HG03025 (cell line): ENCODE results near the gene YJU2.

Experiments used
- ATAC-seq: cut with Tn5 transposase; IDR thresholded peaks from one replicate; pipeline ENCODE4 v1.9.1; 2021; ENCODE audit warnings: mild to moderate bottlenecking, moderate library complexity; ENCODE audit not compliant: unreplicated experiment, low FRiP score

The YJU2 gene

DNA sequence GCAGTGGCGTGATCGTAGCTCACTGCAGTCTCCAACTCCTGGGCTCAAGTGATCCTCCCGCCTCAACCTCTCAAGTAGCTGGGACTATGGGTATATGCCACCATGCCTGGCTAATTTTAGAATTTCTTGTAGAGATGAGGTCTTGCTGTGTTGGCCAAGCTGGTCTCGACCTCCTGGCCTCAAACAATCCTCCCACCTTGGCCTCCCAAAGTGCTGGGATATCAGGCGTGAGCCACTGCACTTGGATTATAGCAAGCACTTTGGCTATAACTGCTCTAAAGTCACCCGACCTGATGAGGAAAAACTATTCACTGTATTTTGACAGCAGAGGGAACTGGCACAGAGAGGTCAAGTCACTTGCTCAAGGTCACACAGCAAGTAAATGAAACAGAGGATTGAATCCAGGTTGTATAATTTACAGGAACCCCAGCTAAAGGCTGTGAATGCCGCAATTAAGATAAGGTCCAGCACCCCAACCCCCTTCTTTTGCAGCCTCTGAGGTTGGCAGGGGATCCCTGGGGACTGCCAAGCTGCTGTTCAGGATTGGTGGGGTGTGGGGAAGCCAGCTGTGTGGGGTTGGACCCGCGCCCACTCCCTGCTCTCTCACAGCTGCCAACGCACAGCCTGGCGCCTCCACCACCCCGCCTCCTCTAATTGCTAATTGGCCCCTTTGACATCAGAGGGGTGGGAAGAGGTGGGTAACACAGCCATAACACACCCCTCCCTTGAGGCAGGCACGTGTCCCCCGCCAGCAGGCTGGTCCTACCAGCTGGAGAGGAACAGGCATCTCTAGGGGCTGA is 49.3 kb downstream of the YJU2 start:
- ATAC-seq: no peak

DNA sequence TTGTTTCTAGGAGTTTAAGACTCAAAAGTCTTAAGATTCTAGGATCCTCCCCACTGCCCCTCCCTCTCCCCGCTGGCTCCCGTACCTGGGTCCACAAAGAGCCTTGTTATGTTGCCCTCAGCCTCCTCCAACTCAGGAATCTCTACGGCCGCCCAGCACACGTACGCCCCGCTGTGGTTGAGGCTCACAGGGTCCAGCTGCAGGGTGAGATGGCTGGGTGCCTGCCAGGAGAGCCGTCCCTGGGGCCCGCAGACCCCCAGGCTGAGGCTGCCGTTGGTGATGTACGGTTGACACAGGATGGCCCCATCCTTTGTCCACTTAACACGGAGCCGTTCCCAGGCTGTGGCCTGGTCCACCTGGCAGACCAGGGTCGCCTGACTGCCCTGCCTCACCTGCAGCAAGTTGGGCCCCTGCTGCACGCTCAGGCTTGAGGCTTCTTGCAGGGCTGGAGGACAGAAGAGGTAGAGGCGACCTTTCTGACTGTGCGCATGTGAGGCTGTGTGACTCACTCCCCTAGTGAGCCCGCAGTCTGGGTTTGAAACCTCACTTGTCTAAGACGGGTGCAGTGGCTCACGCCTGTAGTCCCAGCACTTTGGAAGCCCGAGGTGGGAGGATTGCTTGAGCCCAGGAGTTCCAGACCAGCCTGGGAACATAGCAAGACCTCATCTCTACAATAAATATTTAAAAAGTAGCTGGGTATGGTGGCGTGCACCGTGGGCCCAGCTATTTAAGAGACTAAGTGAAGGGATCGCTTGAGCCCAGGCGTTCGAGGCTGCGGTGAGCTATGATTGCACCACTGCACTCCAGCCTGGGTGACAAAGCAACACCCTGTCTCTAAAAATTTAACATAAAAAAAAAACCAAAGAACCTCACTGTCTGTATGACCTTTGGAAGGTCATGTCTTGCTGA is 51.3 kb downstream of the YJU2 start:
- no peak for ATAC-seq

DNA sequence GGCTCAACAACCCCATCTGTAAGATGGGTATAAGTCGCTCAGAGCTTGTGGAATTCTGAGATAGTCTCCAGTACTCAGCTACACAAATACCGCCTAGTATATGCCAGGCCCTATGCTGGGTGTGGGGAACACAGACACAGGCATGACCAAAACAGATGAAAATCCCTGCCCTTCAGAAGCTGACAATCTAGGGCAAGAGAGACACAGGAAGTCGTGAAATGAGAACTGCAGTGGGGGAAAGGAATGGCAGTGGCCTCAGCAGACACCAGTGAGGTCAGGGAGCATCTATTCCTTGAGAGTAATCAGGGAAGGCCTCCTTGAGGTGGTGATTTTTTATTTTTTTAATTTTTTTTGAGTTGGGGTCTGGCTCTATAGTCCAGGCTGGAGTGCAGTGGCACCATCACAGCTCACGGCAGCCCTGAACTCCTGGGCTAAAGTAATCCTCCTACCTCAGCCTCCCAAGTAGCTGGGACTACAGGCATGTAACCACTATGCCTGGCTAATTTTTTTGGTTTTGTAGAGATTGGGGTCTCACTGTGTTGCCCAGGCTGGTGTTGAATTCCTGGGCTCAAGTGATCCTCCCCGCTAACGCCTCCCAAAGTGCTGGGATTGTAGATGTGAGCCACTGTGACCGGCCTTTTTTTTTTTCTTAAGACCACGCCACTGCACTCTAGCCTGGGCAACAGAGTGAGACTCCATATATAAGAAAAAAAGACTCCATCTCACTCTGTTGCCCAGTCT is 52.1 kb downstream of the YJU2 start:
- ATAC-seq: no peak

- ATAC-seq: no peak
Observed at GRCh38 chr19:4300589-4300988, 53.7 kb downstream of the YJU2 start.

DNA sequence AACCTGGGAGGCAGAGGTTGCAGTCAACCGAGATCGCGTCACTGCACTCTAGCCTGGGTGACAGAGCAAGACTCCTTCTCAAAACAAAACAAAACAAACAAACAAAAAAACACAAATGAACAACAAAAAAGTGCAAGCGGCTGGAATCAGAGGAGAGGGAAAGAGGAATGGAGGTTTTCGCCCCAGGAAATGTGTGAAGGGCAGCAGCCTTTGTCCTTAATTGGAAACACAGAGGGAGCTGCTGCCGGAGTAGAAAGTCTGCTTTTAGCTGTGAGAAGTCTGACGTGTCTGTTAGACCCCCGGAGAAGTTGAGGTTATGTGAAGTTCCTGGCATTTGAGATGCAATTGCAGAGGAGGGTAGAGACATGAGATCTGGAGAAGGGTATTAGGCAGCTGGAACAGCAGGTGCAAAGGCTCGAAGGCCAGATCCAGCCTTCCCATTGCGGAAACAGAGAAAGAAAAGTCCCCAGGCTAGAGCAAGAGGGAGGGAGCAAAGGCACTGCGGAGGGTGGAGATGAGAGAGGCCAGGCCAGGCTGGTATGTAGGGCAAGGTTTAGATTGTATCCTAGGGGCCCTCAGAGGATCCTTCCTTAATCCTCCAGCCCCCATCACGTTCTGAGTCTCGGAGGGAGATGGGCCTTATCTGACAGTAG is 54.8 kb downstream of the YJU2 start:
- no peak for ATAC-seq

DNA sequence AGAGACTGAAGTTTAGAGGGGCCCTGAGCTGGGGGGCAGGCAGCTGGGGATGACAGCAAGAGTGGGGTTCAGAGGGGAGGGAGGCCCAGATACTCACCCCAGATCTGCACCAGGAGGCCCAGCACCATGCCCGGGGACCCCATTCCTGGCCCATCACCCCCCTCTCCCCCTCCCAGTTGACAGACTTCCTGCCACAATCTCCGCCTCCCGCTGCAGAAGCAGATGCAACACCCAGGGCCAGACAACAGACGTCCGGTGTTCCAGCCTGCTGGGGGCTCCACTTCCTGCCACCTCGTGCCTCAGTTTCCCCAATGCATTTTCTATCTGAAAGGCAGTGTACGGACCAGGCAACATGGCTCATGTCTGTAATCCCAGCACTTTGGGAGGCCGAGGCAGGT is 55.4 kb downstream of the YJU2 start, which contains the start of gene TMIGD2:
Gene TMIGD2, minus strand, starts transcription at position 147 of the 398 bp plus-strand sequence. Its CDS starts 4 bp downstream, at position 143.
- ATAC-seq: no peak

- ATAC-seq: no peak
Observed at GRCh38 chr19:4303819-4304537, 57.1 kb downstream of the YJU2 start.

GRCh38 chr19:4304538-4305256 is 57.8 kb downstream of the YJU2 start, which contains the start of gene FSD1:
FSD1 (plus strand) TSS chr19:4304598; CDS start chr19:4304747, 149 bp downstream.
- no peak for ATAC-seq

DNA sequence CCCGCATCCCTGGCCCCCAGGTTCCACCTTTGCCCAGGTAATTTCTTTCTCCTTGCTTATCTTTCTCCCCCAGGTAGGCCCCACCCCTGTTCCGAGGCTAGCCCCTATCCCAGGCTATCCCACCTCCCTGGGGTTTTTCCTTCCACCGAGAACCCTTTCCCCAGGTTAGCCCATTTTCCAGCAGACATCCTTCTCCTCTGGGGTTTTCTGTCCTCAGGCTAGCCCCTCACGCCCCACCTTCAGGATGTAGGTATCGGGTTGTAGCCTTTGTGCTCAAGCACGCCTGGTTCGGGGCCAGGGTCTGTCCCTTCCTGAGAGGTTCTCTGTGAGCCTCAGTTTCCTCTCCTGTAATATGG is 58.4 kb downstream of the YJU2 start:
- ATAC-seq: no peak

DNA sequence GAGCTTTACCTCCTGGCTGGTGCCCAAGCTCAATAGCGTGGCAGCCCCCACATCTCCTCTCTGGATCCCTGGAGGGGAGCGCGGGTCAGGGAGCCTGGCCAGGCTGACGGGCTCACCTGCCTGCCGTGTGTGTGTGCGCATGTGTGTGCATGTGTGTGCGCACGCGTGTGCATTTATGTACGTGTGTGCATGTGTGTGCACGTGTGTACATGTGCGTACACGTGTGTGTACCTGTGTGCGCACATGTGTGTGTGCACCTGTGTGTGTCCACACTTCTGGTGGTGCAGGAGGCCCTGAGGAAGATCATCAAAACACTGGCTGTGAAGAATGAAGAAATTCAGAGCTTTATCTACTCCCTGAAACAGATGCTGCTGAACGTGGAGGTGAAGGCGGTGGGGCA is 58.8 kb downstream of the YJU2 start:
- no peak for ATAC-seq

DNA sequence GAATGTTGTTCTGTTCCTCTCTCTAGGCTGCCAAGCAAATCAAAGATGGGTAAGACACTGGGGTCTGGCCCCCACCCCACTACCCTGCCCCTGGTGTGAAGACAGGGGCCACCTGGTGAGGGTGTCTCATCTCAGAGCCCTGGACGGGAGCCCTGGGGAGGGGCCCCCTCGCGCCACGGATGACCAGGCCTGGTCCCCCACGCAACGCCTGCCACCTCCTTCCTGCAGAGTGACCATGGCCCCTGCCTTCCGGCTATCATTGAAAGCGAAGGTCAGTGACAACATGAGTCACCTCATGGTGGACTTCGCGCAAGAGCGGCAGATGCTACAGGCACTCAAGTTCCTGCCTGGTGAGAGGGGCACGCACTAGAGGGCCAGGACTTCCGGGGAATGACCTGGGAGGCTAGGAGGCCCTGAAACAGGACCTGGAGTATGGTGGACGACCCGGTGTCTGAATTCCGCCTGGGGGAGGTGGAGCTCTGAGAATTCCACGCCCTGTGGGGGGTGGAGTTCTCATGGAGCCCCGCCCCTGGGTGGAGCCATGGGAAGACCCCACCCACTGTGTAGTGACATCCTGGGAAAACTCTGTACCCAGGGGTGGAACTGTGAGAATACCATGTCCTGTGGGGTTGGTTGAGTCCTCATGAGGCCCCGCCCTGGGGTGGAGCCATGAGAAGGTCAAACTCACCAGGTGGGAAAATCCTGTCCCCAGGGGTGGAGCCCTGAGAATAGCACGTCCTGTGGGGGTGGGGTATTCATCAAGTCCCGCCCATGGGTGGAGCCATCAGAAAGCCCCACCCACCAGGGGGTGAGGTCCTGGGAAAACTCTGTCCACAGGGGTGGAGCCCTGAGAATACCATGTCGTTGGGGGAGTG is 63.6 kb downstream of the YJU2 start:
- ATAC-seq: no peak

DNA sequence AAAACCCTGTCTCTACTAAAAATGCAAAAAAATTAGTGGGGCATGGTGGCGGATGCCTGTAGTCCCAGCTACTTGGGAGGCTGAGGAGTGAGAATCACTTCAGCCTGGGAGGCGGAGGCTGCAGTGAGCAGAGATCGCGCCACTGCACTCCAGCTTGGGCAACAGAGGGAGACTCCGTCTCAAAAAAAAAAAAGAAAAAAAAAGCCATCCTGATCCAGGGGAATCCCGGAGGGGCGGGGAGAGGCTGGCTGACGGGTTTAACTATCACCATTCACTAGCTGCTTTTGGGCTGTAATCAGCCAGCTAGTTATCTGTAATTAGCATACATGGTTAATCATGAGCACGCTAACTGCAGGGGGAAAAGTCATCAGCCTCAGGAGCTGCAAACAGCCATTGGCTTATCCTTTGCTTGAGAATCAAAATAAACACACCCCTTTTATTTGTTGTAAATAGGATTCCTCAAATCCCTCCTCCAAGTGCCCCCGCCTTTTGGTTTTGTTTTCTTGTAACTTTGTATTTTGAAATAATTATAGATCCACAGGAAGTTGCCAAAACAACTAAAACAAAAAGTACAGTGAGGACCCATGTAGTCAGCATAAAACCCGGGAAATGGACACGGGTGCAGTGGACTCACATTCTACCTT is 67.1 kb downstream of the YJU2 start:
- ATAC-seq: no peak

DNA sequence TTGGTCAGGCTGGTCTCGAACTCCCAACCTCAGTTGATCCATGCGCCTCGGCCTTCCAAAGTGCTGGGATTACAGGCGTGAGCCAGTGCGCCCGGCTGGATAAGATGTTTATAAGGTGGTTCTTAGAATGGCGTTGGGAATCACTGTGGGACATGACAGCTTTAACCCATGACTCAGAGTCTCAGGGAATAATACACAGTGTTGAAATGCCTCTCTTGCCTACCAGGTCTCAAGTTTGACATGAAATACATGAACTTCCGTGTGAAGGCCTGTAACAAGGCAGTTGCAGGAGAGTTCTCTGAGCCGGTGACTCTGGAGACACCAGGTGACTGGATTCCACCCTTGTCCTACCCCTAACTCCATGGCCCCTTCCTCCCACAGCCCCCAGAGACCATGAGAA is 70.1 kb downstream of the YJU2 start:
- ATAC-seq: no peak

- no peak for ATAC-seq
Observed at GRCh38 chr19:4318460-4318859, 71.6 kb downstream of the YJU2 start.
